Suprapubic skin (tissue), 4 donors: ENCODE results near the gene UGT2B11. TPM values are rescaled to one million over a fixed set of nuclear protein-coding genes. Genes with fewer than 3 reads are reported as not detected.
"Not testable (repeated sequence)": the region's sequence is repeated elsewhere in the genome, so short reads cannot be mapped to it uniquely, and the experiment has no call there.

Experiments
- DNase-seq, 2 donors: peaks; one replicate each; pipeline ENCODE4 v3.0.0-alpha.2; 2019; ENCODE audit warnings: low spot score in 2 of 2
- H3K27ac ChIP-seq: fragments of 200-600 bp; sonication (generic); one replicate; pipeline ENCODE4 v1.5.1; 2019
- H3K27me3 ChIP-seq: fragments of 200-600 bp; sonication (generic); one replicate; pipeline ENCODE4 v1.5.1; 2019
- H3K36me3 ChIP-seq: fragments of 200-600 bp; sonication (generic); one replicate; pipeline ENCODE4 v1.5.1; 2019
- H3K4me1 ChIP-seq: fragments of 200-600 bp; sonication (generic); one replicate; pipeline ENCODE4 v1.5.1; 2019
- H3K4me3 ChIP-seq: fragments of 200-600 bp; sonication (generic); one replicate; pipeline ENCODE4 v1.5.1; 2019; ENCODE audit warnings: mild to moderate bottlenecking
- H3K9me3 ChIP-seq: fragments of 200-600 bp; sonication (generic); one replicate; pipeline ENCODE4 v1.5.1; 2019
- CTCF ChIP-seq, 2 donors: fragments of 200-600 bp in 1 of 2; fragments of 450-650 bp in 1 of 2; sonication (generic) in 1 of 2; IDR thresholded peaks; one replicate each; pipeline ENCODE4 v1.5.1; 2016 to 2019; ENCODE audit warnings: antibody characterized with exemption in 2 of 2, mild to moderate bottlenecking in 1 of 2, moderate library complexity in 1 of 2
- EP300 ChIP-seq: sonication (generic); formaldehyde crosslinking; IDR thresholded peaks from one replicate; pipeline ENCODE4 v1.6.1; 2017; ENCODE audit warnings: antibody characterized with exemption
- POLR2A ChIP-seq, 2 donors: fragments of 450-650 bp; IDR thresholded peaks; one replicate each; pipeline ENCODE4 v1.6.1; 2017; ENCODE audit warnings: antibody characterized with exemption in 2 of 2, mild to moderate bottlenecking in 2 of 2, moderate library complexity in 2 of 2
- POLR2AphosphoS5 ChIP-seq, 3 donors: sonication (generic); formaldehyde crosslinking; IDR thresholded peaks; one replicate each; pipeline ENCODE4 v1.6.1; 2017; ENCODE audit warnings: antibody characterized with exemption in 3 of 3
- WGBS: methylation state at CpG from one replicate; pipeline ENCODE4 v1.1.5; 2018; 5-methylcytosine and 5-hydroxymethylcytosine counted together
- total RNA-seq, 4 donors: library from RNA; depleted of rRNA; stranded (reverse); fragments of >200 nt; gene quantifications; one replicate each; pipeline ENCODE4 v1.1.0, GENCODE V29; 2016

UGT2B11 gene
- 1 to 10 TPM in 2 of 4 donors, under 1 TPM in 1, not detected in 1; 0.49 to 2.4 (median 1.9) TPM for total RNA-seq

- no peak for TF ChIP-seq CTCF (IDR thresholded peaks at IDR 0.05)
- no peak for TF ChIP-seq POLR2A (IDR thresholded peaks at IDR 0.05)
- TF ChIP-seq POLR2AphosphoS5 (IDR thresholded peaks at IDR 0.05), result no peak
- no peak for TF ChIP-seq EP300
- no peaks in the 10 kb centered on the region for H3K36me3 ChIP-seq
Measured at GRCh38 chr4:69214716-69215115, at the start of gene UGT2B11. UGT2B11 (minus strand) TSS chr4:69214748; CDS start chr4:69214722, 26 bp downstream.

GRCh38 chr4:69253147-69253772 lies 38.7 kb upstream of the UGT2B11 start:
- not testable (repeated sequence) for H3K4me1 ChIP-seq, H3K27me3 ChIP-seq, H3K4me3 ChIP-seq, H3K9me3 ChIP-seq, H3K36me3 ChIP-seq, DNase-seq, H3K27ac ChIP-seq
- WGBS, result 84% methylated on average over 3 of the region's 3 CpGs

More at GRCh38 chr4:69214716-69215115, at the start of gene UGT2B11:
- Histone ChIP-seq H3K27ac (no peak within 1 kb of the TSS), H3K9me3 (no peaks in the 10 kb centered on the region), H3K4me1 (no peaks in the 10 kb centered on the region), H3K27me3 (no peaks in the 10 kb centered on the region), H3K4me3 (no peak within 1 kb of the TSS)
- DNase-seq, result no peak
- WGBS, result 54% methylated on average over 3 of the region's 3 CpGs

GRCh38 chr4:69250884-69251283 lies 36.3 kb upstream of the UGT2B11 start:
- not testable (repeated sequence) for H3K36me3 ChIP-seq, H3K27me3 ChIP-seq, DNase-seq, H3K4me1 ChIP-seq, H3K27ac ChIP-seq, H3K9me3 ChIP-seq, H3K4me3 ChIP-seq
- 86% methylated on average over 2 of the region's 2 CpGs for WGBS

GRCh38 chr4:69242562-69243240 lies 28.2 kb upstream of the UGT2B11 start:
- H3K9me3 ChIP-seq, H3K27me3 ChIP-seq: not testable (repeated sequence)

GRCh38 chr4:69241746-69242145 lies 27.2 kb upstream of the UGT2B11 start:
- not testable (repeated sequence) for H3K9me3 ChIP-seq, H3K4me3 ChIP-seq, H3K27me3 ChIP-seq, H3K4me1 ChIP-seq, H3K36me3 ChIP-seq, DNase-seq, H3K27ac ChIP-seq
- WGBS, result 80% methylated on average over 2 of the region's 2 CpGs

More at GRCh38 chr4:69242562-69243240, 28.2 kb upstream of the UGT2B11 start:
- DNase-seq, H3K27ac ChIP-seq, H3K36me3 ChIP-seq, H3K4me3 ChIP-seq, H3K4me1 ChIP-seq: not testable (repeated sequence)
- 79% methylated on average over 3 of the region's 3 CpGs for WGBS

GRCh38 chr4:69240787-69241186 lies 26.2 kb upstream of the UGT2B11 start:
- H3K4me3 ChIP-seq, DNase-seq, H3K27ac ChIP-seq, H3K36me3 ChIP-seq, H3K4me1 ChIP-seq, H3K9me3 ChIP-seq, H3K27me3 ChIP-seq: not testable (repeated sequence)
- 76% methylated on average over 3 of the region's 3 CpGs for WGBS

- no peak for DNase-seq
- WGBS, result 75% methylated on average over 6 of the region's 6 CpGs
- H3K27ac ChIP-seq, result no peak overlapping the region
- H3K36me3 ChIP-seq, result no peaks in the 10 kb centered on the region
- no peaks in the 10 kb centered on the region for H3K9me3 ChIP-seq
- H3K27me3 ChIP-seq, result no peaks in the 10 kb centered on the region
- no peaks in the 10 kb centered on the region for H3K4me1 ChIP-seq
- no peak overlapping the region for H3K4me3 ChIP-seq
- TF ChIP-seq POLR2AphosphoS5 (IDR thresholded peaks at IDR 0.05) (no peak), EP300 (no peak), CTCF (IDR thresholded peaks at IDR 0.05) (no peak), POLR2A (IDR thresholded peaks at IDR 0.05) (no peak)
Measured at GRCh38 chr4:69239557-69240168, 25.1 kb upstream of the UGT2B11 start.
